DND-41 (cell line): Measurements from ENCODE around the gene MRPL44.

Experiments
- EZH2 ChIP-seq: IDR thresholded peaks from 3 replicates; pipeline ENCODE4 v1.6.1; 2012; ENCODE audit warnings: borderline replicate concordance, low read depth, mild to moderate bottlenecking, moderate library complexity, low read length, inconsistent platforms; ENCODE audit not compliant: severe bottlenecking
- TF ChIP-seq, protein P1 (sequence below): IDR thresholded peaks from 2 replicates; pipeline ENCODE4 v1.5.1; 2012; ENCODE audit warnings: borderline replicate concordance, low read length, moderate library complexity, mild to moderate bottlenecking; ENCODE audit not compliant: poor library complexity, severe bottlenecking; ENCODE audit errors: extremely low read depth

DNA sequence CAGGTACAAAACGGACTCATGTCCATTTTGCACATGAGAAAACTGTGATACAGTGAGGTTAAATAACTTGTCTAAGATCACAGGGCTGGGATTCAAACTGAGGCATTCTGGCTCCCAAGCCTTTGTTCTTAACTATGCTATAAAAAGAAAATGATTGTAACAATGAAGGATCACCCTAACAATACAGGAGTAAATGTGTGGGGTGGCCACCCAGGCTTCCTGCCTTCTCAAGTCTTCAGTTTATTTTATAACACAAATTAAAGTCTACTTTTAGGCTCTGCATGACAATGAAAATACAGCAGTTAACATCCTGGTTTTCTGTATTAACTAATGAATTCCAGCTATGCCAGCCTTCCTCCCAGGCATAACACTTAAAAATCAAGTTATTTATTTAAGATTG, 19.7 kb upstream of the MRPL44 start:
- TF ChIP-seq, protein P1, sequence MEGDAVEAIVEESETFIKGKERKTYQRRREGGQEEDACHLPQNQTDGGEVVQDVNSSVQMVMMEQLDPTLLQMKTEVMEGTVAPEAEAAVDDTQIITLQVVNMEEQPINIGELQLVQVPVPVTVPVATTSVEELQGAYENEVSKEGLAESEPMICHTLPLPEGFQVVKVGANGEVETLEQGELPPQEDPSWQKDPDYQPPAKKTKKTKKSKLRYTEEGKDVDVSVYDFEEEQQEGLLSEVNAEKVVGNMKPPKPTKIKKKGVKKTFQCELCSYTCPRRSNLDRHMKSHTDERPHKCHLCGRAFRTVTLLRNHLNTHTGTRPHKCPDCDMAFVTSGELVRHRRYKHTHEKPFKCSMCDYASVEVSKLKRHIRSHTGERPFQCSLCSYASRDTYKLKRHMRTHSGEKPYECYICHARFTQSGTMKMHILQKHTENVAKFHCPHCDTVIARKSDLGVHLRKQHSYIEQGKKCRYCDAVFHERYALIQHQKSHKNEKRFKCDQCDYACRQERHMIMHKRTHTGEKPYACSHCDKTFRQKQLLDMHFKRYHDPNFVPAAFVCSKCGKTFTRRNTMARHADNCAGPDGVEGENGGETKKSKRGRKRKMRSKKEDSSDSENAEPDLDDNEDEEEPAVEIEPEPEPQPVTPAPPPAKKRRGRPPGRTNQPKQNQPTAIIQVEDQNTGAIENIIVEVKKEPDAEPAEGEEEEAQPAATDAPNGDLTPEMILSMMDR, result no peak
- TF ChIP-seq EZH2, result no peak
